NCI-H748 treated with DMSO at 0.1 percent for 48 hours (cell line): ENCODE data around the gene AADAT.
"Not testable (repeated sequence)": the region's sequence is repeated elsewhere in the genome, so short reads cannot be mapped to it uniquely, and the experiment has no call there.

Source experiments
- DNase-seq: peaks from one replicate; lab custom pipeline; 2025; lab: John Stamatoyannopoulos, UW

AADAT gene

DNA sequence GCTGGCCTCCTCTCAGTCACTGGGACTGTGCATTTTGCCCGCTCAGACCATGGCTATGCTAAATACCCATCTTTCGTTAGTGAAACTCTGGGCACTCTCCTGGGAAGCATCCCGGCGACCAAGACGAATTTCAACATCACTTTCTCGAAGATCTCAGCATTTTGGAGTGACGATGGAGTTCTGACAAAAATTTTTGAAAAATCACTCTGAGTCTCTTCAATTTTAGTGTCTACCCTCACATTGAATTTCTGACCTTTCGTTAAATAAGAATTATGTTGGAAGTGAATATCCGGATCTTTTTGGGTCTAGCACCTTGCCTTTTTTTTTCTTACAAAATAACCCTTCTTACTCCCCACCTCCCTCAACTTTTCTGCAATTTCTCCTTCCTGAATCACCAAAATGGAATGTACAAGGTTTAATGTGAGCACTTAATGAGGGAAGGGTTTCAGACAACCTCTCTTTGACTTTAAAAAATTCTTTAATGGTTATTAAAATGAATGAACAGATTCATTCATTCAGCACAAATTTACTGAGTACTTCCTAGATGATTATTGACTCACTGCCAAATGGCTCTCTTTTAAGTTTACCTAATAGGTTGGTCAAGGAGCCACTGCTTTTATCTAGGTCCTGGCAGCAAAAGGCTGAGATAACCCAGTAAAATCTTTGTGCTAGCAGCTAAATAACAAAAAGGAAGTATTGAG is 746 bp upstream of the AADAT start:
- no peak for DNase-seq

DNA sequence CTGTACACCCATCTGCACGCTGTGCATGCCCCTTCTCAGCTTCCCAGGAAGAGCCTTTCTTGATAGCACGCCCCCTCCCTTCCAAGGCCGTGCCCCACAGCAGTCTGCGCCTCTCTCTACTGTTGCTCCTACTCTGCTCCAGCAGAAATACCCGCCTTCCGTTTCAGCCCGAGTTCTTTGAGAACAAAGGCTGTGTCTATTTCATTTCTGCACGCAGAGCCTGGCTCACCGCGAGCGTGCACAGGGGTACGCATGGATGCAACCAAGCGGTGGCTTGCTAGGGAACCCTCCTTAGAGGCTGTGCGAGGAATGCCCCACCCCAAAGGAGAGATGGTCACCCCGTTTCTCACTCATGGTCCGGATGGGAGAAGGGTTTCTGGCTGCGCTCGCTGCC is 485 bp downstream of the AADAT start:
- DNase-seq: peak; percentile 42

DNA sequence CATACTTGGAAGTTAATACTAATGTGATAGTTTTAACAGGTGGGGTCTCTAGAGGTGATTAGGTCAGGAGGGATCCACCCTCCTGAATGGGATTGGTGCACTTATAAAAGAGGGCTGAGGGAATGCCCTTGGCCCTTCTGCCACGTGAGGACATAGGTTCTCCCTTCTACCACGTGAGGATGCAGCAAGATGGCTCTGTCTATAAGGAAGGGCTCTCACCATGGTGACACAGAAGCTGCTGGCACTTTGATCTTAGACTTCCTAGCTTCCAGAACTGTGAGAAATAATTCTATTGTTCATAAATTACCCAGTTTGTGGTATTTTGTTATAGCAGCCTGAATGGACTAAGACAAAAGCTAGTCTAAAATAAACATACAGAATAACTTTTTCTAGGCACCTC is 1.0 kb downstream of the AADAT start:
- DNase-seq: no peak

DNA sequence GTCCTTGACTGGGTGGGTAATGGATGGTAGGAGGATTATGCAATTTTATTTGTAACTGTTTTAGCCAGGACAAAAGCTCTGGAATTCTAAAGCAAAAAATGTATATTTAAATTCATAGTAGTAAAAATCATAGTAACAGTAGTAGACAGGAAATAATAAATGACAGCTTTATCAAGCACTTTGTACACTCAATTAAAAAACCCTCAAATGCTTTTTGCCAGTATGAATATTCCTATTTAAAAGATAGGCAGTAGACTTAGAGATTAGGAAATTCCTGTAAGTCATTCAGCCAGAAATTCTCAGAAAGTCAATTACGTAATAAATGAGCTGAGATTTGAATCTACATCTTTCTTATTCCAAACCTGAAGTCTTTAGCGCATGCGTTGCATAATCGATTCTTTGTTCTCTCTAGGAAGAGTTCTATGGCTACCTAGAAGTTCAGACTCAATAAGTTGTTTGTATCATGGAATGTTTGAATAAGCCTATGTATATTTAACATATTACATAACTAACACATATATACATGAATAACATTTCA is 2.5 kb downstream of the AADAT start:
- no peak for DNase-seq

DNA sequence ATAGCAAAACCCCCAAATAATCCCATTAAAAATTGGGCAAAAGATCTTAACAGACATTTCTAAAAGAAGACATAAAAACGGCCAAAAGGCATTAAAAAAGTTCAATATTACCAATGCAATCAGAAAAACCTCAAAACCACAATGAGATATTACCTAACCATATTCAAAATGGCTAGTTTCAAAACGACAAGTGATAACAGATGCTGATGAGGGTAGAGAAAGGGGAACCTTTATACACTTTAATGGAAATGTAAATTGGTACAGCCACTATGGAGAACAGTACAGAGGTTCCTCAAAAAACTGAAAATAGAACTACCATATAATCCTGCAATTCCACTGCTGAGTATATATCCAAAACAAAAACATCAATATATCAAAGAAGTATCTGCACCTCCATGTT is 6.2 kb downstream of the AADAT start:
- no peak for DNase-seq

DNA sequence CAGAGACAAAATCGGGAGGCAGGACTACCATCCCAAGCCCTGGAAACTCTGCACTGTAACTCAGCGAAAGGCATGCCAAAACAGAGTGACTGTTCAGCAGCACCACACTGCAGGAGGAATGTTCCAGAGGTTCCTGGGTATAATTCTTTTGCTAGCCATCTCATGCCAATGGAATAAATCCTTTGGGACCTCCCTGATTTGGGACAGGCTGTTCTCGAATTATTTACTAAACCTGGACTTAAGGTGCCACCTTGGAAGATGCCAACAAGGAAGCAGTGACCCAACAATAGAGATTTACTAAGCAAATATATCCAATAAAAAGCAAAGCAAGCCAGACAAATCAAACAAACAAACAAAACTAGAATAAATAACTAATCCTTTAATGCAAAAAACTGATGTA is 9.3 kb downstream of the AADAT start:
- no peak for DNase-seq

DNA sequence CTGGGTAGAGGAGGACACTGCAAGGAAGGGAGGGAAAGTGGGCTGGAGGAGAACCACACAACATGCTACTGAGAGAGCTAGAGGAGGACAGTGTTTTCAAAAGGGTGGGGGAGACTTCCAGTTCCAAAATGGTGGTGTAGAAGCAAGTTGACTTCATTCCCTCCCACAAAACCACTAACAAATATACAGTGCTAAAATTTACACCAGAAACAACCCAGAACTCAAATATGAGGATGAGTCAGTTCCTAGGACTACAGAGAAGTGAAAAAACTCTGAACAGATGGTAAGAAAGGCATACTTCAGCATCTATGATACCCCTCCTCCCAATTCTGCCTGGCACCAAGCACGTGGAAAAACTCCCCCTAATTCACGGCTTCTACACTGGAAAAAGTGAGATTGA is 9.8 kb downstream of the AADAT start:
- DNase-seq: no peak

DNA sequence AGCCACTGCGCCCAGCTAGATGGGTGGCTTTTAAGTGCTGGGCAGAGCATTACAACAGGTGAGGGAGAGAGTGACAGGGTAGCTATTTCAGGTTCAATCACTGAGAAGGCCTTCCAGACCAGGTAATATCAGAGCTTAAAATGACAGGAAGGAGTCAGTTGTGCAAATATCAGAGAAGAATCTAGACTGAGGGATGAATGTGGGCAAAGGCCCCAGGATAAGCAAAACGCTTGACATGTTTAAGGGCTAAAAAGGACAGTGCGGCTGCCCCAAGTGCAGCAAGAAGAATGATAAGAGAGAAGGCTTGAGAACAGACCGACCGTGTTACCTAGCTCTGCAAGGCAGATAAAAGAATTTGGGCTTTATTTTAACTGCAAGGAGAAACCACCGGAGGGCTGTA is 18.6 kb downstream of the AADAT start:
- DNase-seq: no peak

DNA sequence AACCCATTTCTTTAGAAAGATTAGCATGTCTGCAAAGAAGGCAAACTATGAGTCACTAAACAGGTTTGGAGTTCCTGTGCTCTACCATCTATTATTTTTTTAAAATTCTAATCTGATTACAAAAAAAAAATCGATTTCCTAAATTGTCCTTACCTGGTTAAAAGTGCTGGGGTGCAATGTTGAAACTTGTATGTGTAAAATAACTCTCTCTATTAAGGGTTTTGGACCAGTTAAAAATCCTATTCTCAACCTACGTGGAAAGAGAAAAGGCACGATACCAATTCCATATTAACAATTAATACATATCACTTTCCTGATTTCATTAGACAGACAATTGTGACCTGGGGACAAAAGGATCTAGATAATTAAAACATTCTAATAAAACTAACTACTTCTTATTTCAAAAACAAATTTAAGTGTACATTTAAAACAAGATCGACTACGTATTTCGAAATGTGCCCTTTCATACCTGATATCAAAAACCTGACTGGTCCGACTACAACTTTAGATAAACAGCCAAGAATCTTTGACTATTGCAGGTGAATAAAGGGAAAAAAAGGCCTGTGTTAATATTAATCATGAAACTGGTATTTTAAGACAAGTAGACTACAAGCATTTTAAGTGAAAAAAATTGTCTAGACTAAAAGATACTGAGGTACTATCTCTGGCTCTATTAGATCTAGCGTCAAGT is 21.2 kb downstream of the AADAT start:
- no peak for DNase-seq

DNA sequence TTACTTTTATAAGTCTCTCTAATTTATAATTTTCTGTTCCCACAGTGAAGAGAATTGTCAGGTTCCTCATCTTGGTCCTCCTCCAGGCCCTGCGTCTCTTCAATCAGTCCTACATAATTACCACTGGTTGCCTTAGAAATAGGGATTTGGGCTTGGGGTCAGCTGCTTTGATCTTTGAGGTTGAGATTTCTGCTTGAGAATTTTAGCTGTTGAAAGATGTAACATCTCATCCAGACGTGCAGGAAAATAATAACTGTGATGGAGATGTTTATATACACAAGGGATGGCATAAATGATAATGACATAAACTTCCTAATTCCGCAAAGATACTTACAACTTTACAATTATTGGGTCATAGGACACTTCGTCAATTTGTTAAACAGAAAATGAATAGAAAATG is 30.3 kb downstream of the AADAT start:
- DNase-seq: no peak

DNA sequence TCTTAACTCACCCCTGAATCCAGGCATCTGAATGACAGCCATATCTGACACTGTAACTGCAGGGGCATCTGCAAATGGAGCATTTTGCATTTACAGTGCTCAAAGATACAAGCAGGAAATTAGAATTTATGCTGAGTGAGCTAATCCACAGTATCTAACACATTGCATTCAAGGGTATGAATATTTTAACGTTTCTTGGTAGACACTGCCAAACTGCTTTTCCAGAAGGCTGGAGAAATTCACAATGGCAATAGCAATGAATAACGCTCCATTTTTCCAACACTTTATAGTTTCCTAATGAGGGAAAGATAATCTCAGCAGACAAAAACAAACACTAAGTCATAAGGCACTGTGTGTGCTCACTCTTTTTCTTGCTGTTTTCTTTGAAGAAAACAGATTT is 30.9 kb downstream of the AADAT start:
- no peak for DNase-seq

DNA sequence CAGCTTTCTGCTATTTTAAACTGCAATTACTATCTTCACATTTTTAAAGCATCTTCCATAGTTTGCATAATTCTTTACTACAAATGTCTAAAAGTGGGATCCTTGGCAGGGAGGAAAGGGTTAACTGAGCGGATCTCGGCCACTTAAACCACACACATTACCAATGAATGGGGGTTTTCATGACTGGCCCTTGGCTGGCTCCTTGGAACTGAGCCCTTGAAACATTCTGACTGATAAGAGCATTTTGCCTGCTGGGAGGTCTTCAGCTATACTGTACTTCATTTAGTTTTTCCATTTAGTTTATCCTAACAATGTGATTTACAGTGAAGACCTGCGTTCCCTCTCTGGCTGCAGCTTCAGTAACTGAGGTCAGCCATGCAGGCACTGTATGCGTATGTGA is 31.9 kb downstream of the AADAT start:
- no peak for DNase-seq

DNA sequence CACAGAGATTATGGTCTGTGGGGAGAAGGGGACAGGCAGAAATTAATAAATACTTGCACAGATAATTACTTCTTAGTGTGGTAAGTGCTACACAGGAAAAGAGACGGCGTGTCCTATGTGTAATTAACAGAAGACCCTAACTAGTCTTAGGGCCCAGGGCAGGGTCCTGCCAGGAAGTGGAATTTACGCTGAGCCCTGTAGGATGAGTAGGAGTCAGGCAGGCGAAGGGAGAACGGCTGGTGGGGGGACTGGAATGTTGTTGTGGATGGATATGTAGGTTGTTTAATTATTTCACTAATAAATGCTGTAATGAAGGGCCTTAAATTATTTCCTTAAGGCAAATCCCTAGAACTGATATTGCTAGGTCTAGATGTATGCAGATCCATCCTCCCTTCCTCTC is 36.8 kb downstream of the AADAT start:
- no peak for DNase-seq

DNA sequence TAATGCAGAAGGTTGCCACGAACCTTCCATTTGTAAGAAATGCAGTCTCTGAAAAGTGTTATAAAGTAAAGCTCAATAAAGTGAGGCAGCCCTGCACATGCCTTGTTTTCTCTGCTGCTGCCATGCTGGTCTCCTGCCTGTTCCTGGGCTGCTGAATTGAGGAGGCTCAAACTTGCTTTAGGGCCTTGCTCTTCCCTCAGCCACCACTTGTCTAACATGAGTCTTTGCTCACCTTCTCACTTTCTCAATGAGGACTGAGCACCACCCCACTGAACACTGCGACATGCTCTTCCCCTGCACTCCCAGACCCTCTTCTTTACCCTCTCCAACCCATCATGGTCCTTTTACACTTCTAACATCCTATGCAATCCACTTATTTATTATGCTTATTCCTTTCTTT is 38.4 kb downstream of the AADAT start:
- DNase-seq: no peak

DNA sequence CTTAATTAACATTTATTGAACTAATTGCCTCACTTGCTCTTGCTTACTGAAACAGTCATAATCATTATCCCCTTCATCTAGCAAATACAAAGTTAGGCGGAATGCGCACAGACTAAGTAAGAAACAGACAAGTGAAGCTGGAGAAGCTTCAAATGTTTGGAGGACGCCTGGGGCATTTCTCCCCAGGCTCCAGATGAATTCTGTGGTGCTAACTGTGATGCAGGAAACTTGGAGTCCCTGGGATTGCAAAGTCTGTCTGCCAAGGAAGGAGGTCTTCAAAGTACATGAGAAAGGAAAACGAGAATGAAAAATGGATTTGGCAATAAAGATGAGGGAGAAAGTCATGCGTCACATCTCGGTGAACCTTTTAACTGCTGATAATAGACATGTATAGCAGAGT is 40.0 kb downstream of the AADAT start:
- no peak for DNase-seq

DNA sequence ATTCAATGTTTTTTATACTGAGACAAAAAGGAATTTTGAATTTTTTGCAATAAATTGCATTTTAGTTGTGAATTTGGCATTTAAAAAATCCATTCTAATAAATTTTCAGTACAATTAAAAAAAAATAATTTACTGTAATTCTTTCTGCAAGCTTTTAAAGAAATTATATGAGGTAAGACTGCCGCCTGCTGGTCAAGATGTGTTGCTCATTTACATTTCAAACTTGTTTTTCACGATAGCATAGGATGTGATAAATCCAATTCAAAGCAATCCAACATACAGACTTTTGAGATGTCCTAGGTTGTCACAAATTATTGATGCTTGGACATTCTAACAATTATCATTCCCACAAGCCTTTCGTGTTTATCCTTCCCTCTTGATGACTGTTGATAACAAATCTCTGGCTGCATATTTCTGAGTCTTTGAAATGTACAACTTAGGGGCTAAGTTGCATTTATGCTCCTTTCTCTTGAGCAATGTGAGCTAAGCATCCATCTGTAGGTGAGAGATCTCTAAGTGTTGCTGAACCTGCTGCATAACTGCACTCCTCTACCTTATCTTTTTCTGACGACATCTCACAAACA is 41.9 kb downstream of the AADAT start:
- DNase-seq: peak; percentile 31

DNA sequence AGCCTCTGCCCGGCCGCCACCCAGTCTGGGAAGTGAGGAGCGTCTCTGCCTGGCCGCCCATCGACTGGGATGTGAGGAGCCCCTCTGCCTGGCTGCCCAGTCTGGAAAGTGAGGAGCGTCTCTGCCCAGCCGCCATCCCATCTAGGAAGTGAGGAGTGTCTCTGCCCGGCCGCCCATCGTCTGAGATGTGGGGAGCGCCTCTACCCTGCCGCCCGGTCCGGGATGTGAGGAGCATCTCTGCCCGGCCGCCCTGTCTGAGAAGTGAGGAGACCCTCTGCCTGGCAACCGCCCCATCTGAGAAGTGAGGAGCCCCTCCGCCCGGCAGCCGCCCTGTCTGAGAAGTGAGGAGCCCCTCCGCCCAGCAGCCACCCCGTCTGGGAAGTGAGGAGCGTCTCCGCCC is 43.6 kb downstream of the AADAT start:
- not testable (repeated sequence) for DNase-seq

DNA sequence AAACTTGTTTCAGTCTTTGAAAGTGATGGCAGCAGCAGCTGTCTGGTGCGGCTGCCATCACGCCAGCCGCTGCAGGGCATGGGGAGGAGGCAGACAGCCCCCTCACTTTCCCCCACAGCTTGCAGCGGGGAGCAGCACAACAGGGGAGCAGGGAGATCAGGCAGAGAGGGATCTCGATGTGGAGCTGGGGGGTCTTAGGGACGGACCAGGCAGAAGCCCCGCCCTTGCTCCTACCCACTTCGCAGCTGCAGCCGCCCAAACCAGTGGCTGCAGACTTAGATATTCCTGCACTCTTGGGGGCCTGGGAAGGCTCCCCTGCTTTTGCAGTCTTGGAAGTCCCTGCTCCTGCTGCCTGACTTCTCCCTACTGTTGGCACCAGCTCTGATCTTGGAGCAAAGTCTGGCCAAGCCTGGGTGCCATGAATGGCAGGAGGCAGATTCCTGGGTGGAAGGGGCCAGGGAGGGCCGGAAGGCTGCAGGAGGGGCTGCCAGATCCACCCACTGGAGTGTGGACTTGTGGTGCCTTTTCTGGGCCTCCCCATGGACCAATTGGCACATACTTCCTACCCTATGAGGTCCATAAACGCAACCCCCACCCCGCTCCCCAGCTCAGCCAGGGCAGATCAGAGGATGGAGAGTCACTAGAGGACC is 49.6 kb downstream of the AADAT start:
- DNase-seq: no peak

DNA sequence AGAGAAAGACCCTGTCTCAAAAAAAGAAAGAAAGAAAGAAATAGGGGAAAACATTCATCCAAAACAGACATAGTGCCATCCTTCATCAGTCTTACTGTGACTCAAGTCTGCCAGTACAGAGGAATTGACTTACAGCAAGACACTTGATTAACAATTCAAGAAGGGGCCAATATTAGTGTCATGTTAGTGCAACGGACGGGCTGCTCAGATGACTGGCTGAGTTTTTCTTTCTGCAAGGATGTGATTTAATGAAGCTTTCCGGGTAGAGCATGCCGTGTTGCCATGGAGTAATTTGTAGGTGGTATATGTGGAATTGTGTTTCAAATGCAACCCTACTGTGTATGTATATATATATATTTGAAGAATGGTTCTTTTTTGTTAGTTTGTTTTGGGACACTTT is 51.0 kb downstream of the AADAT start:
- no peak for DNase-seq

DNA sequence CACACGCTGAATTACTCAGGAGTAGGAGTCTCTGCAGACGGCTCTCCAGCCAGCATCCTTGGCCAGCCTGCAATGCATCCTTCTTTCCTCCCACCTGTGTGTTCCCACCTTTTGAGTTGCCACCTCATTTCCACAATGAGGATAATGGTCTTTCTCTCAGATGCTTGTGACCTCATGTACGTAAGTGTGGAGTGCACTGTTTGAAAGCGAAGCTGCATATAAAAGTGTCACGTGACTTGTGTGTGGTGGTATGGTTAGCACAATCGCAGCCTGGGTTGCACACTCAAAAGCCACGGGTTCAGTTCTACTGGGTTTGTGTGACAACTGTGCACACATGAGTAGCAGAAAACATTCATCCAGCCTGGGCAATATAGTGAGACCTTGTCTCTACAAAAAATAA is 51.5 kb downstream of the AADAT start:
- no peak for DNase-seq

DNA sequence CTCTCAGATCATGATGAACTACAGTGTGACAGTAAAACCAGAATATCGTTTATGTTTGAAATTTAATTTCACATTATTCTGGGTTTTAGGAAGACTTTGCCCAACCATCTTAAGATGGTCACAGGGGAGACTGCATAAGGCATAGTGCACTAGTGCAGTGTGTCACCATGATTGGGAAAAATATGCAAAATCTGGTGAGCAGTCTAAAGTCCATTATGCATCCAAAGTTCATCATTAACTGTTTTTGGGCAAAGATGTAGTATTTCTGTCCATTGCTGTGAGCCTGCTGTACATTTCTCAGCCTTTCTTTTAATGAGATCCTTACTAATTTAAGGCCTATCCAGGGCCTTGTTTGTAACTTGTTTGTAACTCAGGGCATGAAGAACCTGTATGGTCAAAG is 52.3 kb downstream of the AADAT start:
- no peak for DNase-seq

DNA sequence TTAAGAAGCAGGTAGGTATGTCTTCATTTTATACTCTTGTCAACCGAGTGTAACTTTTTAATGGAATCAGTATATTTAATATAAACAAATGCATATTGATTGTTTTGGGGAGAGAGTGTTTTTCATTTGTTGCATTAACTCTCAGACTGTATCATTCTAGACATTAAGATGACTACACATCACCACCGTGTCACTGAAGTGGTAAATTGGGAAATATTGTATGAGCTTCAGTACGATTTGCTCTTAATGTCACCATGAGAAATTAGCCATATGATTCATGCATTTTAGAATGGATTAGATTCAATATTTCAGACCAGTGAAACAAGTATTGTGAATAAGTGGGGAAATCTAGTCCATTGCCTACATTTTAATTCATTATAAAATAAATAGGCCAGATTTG is 53.9 kb downstream of the AADAT start:
- no peak for DNase-seq

DNA sequence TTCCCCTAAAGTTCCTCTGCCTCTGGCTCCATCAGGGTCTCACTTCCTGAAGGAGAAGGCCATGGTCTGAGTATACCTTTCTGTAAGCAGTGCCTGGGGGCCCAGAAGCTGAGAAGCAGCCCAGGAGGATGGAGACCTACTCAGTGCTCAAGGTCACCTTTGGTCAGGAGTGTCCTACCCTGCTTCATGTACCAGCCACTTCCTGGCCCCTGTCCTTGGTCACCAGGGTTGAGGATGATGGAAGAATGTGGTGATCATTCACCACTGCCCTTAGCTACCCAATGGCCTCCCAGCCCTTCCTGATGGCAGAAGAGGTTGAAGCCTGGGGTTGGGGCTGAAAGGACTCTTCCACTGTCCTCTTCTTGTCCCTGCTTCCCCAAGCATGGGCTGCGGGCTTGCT is 54.5 kb downstream of the AADAT start:
- no peak for DNase-seq
